HG03280 (cell line): Measurements from ENCODE around the gene SNX15.
A peak's percentile ranks its signal among the peaks of the same experiment; 100 is the strongest.
"Not testable (repeated sequence)": the region's sequence is repeated elsewhere in the genome, so short reads cannot be mapped to it uniquely, and the experiment has no call there.

Source experiments
- ATAC-seq: cut with Tn5 transposase; IDR thresholded peaks from one replicate; pipeline ENCODE4 v1.9.1; 2021; ENCODE audit warnings: mild to moderate bottlenecking, moderate library complexity; ENCODE audit not compliant: unreplicated experiment

SNX15 gene

GRCh38 chr11:65027213-65028067 lies at the start of gene SNX15:
TSS of gene SNX15 (plus strand) at chr11:65027439. CDS start at chr11:65027538, 99 bp downstream.
- ATAC-seq = peak; percentile 84

- ATAC-seq = not testable (repeated sequence)
Observed at GRCh38 chr11:64983339-64983738, 43.9 kb upstream of the SNX15 start.

GRCh38 chr11:64987998-64988854 lies 39.0 kb upstream of the SNX15 start:
- ATAC-seq = no peak

GRCh38 chr11:64989416-64989815 lies 37.8 kb upstream of the SNX15 start:
- no peak for ATAC-seq

DNA sequence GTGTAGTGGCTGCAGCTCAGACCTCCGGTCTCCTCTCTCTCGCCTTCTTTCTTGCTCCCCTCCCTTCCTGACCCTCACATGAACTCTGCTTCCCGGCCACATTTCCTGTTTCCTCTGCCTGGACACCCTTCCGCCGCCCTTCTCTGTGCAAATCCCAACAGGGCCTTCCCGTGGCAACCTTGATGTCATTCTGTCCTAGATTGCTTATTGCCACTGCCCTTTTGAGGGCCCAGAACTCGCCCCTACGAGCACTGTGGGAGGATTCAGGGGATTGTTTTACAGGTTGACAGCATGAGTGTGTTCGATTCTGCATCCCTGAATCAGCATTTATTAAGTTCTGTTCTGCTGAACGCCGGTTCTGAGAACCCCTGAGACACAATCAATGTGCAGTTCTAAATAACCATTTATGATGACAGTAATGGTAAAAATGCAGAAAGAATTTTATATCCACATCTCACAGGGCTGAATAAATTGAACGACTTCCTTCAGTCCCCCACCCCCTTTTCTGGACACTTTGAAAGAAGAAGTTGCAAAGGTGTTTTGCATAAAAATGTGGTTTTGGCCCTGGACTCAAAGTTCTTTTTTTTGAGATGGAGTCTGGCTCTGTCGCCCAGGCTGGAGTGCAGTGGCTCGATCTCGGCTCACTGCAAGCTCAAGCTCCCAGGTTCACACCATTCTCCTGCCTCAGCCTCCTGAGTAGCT lies 36.9 kb upstream of the SNX15 start:
- no peak for ATAC-seq

- ATAC-seq = no peak
Observed at GRCh38 chr11:64994318-64994717, 32.9 kb upstream of the SNX15 start.

DNA sequence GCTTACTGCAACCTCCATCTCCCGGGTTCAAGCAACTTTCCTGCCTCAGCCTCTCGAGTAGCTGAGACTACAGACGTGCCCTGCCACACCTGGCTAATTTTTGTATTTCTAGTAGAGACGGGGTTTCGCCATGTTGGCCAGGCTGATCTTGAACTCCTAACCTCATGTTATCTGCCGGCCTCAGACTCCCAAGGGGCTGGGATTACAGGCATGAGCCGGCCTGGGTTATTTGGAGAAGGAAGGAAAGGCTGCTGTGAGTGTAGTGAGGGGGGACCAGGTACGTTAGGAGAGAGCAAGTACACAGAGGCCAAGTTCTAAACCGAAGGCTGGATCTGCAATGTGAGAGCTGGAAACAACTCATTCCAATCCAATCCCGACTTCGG lies 30.9 kb upstream of the SNX15 start:
- no peak for ATAC-seq

DNA sequence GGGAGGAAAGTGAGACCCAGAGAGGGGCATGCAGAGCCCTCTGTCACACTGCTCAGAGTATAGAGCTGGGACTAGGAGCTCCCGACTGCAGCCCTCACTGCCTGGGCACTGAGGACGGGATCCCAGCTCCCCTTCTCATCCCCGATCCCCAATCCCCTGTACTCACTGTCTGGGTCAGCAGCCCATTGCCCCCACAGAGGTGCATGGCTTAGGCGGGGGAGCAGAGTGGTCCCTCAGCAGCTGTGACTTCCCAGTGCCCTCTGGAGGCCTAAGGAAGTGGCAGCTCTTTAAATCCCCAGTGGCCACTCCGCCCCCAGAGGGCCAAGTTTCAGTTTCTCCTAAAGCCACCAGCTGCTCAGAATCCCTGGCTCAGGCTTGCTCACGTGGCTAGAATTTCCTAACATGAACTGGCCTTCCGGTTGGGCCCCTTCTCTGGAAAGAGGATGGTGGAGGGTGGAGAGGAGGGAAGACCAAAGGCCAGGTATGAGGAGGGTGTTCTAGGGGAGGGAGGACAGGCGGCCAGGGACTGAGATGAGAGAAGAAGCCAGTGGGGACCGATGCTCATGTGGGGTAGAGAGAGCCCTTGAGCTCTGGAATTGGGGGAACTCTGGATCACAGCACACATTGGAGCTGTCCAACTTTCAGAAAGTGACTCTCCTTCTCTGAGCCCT lies 30.4 kb upstream of the SNX15 start, which contains the start of gene BATF2:
Gene BATF2 (minus strand): TSS at position 262 of the 671 bp plus-strand sequence. CDS start 57 bp downstream, at position 205.
- ATAC-seq = no peak

DNA sequence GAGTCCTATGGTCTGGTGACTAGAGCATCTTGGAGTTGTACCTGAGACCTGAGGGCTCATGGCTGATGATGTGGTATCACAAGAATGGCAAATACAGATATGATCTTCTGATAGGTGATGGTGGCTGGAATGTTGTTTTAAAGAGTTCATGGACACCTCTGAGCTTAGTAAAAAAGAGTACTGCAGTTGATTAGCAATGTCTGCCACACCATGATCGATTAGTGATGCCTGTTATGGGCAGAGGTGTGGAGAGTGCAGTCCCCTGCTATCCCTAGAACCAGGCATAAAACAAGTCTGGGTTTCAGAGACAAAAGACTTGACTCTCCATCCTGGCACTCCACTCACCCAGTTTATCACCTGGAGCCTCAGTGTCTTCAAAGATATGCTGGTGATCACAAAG lies 29.1 kb upstream of the SNX15 start:
- ATAC-seq = no peak

GRCh38 chr11:64998690-64999431 lies 28.4 kb upstream of the SNX15 start:
- no peak for ATAC-seq

DNA sequence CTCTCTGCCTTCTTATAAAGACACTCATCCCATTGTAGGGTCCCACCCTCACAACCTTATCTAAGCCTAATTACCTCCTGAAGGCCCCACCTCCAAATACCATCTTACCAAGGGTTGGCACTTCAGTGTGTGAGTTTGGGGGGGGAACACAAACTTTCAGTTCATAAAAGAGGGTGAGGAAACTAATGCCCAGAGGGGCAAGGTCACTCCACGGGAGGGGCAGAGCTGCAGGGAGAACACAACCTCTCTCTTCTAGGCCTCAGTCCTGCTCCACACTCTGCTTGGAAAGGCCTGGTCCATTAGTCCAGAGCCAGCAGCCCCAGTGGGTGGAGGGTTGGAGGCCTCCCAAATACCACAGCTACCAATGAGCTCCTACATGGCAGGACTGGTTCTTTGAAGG lies 27.8 kb upstream of the SNX15 start:
- no peak for ATAC-seq

GRCh38 chr11:65002706-65003105 lies 24.5 kb upstream of the SNX15 start:
- ATAC-seq = no peak

- ATAC-seq = no peak
Observed at GRCh38 chr11:65003282-65003681, 24.0 kb upstream of the SNX15 start.

GRCh38 chr11:65003968-65004367 lies 23.3 kb upstream of the SNX15 start:
- not testable (repeated sequence) for ATAC-seq

GRCh38 chr11:65008016-65008415 lies 19.2 kb upstream of the SNX15 start:
- ATAC-seq = no peak

GRCh38 chr11:65008873-65009272 lies 18.4 kb upstream of the SNX15 start:
- ATAC-seq = no peak

DNA sequence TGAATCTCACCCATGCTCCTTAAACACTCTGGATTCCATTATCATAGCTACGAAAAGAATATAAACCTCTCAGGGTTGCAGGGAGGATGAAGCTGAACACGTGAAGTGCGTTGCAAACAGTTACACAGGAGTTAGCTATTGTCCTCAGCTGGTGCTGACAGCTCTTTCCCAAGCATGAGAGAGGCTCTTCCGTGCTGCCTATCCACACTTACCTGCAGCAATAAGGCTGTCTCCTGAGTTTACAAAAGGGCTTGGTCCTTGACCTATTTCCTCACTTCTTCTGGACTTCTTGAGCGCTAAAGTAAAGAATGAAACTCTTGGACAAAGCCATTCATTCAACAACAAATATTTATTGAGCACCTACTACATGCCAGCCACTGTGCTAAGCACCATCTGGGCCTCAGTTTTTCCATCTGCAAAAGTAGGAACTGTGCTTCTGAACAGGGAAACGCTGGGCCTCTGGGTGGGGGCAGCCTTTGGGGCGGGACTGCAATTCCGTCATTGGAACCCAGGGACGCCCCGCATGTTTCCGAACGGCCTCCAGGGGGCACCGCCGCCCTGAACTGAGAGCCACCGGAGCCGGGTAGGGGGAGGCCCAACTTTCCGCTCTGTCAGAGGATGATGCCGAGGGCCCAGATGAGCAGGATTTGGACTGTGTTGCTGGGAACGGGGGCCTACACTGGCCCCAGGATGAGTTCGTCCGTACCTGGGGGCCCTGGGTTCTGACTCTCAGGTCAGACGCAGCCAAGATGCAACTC lies 13.9 kb upstream of the SNX15 start:
- peak; percentile 75 for ATAC-seq

DNA sequence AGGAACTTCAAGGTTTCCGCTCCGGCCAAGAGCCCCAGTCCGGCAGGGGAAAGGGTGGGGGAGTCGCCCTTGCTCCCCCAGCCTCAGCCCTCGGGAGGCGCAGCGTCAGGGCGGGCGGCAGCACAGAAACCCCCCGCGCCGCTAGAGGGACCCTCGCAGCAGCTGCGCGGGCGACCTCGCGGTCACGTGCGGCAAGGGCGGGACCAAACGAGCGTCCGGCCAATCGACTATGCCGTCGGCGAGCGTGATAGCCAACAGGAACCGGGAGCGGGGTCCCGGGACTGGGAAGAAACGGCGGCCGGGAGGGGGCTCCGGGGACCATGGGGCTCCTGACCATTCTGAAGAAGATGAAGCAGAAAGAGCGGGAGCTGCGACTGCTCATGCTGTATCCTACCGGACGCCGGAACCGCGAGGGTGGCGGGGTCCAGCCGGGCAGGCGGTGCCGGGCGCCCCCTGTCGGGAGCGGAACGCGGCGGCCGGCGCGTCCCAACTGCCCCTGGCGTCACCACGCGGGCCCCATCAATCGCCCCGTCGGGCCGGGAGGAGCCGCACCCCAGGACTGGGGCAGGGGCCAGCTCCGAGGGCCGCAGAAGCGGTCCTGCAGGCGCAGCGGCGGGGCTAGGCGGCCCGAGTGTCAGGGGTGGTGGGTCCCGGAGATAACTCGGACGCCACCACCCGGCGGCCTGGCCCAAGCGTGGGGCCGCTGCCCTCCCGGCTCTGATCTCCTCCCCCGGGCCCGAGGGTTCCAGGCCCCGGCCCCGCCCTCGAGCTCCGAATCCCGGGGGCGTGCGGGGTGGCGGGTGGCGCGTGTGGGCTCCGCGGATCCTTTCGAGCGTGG lies 13.1 kb upstream of the SNX15 start, which contains the start of gene ARL2:
Gene ARL2 (plus strand): TSS at position 273 of the 838 bp plus-strand sequence. CDS start 48 bp downstream, at position 321.
- ATAC-seq = peak; percentile 73
